ENCODE data around the gene MPIG6B. TPM values are rescaled to one million over a fixed set of nuclear protein-coding genes. Genes with fewer than 3 reads are reported as not detected.

MPIG6B gene
- total RNA-seq, 1 experiment from 2014 or later = not detected

GRCh38 chr6:31775633-31776484, 52.7 kb downstream of the MPIG6B start:
- intact Hi-C loops (cut with micrococcal nuclease) = loop anchor here (1.0 to 10.0 kb wide), 2 partner anchors 87 to 231 kb away; partner anchors contain the start of genes ATP6V1G2, DDX39B and NFKBIL1
- no peaks in the 10 kb centered on the region for H3K9me3 Mint-ChIP-seq (ENCODE audit: unreplicated experiment)
- TF ChIP-seq, protein P1, sequence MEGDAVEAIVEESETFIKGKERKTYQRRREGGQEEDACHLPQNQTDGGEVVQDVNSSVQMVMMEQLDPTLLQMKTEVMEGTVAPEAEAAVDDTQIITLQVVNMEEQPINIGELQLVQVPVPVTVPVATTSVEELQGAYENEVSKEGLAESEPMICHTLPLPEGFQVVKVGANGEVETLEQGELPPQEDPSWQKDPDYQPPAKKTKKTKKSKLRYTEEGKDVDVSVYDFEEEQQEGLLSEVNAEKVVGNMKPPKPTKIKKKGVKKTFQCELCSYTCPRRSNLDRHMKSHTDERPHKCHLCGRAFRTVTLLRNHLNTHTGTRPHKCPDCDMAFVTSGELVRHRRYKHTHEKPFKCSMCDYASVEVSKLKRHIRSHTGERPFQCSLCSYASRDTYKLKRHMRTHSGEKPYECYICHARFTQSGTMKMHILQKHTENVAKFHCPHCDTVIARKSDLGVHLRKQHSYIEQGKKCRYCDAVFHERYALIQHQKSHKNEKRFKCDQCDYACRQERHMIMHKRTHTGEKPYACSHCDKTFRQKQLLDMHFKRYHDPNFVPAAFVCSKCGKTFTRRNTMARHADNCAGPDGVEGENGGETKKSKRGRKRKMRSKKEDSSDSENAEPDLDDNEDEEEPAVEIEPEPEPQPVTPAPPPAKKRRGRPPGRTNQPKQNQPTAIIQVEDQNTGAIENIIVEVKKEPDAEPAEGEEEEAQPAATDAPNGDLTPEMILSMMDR (IDR thresholded peaks at IDR 0.05; ENCODE audit: unreplicated experiment) = no peak
- CTCF ChIA-PET = interaction anchor here (0.6 to 1.3 kb wide), 6 partner anchors 10 to 57 kb away, joined by 3 to 4 read pairs (median 3); partner anchors contain the start of gene VARS1
- peak overlapping the region; percentile 73 for H3K27ac Mint-ChIP-seq (ENCODE audit: low read depth, unreplicated experiment)
- no peaks in the 10 kb centered on the region for H3K27me3 Mint-ChIP-seq (ENCODE audit: insufficient read depth, unreplicated experiment)
- H3K36me3 Mint-ChIP-seq (ENCODE audit: insufficient read depth, unreplicated experiment) = peaks cover 20% of the 10 kb centered on the region
- H3K4me1 Mint-ChIP-seq (ENCODE audit: insufficient read depth, unreplicated experiment) = peaks cover 26% of the 10 kb centered on the region
- BruUV-seq (replicated peaks) = no TSS peak
- DNase-seq (ENCODE audit: unreplicated experiment) = no peak
- peak overlapping the region; percentile 30 for H3K4me3 Mint-ChIP-seq (ENCODE audit: unreplicated experiment)
- POLR2A ChIA-PET = interaction anchor here (0.6 to 2.0 kb wide), 18 partner anchors 12 to 99 kb away, joined by 3 to 17 read pairs (median 4); partner anchors contain the start of genes CLIC1, HSPA1A, HSPA1B and HSPA1L

Small RNA genes lying within 50 kb of the gene (microRNA-seq; reads per million reads assigned to microRNA genes)
- not detected for gene MIR4646

Other genes with a start within 250 kb of the MPIG6B start
- gene MICB, start 225.2 kb upstream of the MPIG6B start, total RNA-seq (2022) = 4.3 and 7.6 TPM in 2 replicates
- gene MCCD1, start 194.4 kb upstream of the MPIG6B start, total RNA-seq (2022) = not detected in 2 replicates
- gene DDX39B, start 181.4 kb upstream of the MPIG6B start, total RNA-seq (2022) = 551 and 565 TPM in 2 replicates
- gene ATP6V1G2, start 176.8 kb upstream of the MPIG6B start, total RNA-seq (2022) = 1.2 and 2.4 TPM in 2 replicates
- 25.2 and 30.3 TPM in 2 replicates for gene NFKBIL1, start 175.8 kb upstream of the MPIG6B start, total RNA-seq (2022)
- gene LTA, start 151.1 kb upstream of the MPIG6B start, total RNA-seq (2022) = not detected in 2 replicates
- gene TNF, start 147.8 kb upstream of the MPIG6B start, total RNA-seq (2022) = not detected in 2 replicates
- gene LTB, start 140.9 kb upstream of the MPIG6B start, total RNA-seq (2022) = 0.37 TPM in 1 of 2 replicates, not detected in the other
- gene LST1, start 137.1 kb upstream of the MPIG6B start, total RNA-seq (2022) = not detected in 2 replicates
- not detected in 2 replicates for gene NCR3, start 130.4 kb upstream of the MPIG6B start, total RNA-seq (2022)
- gene AIF1, start 108.1 kb upstream of the MPIG6B start, total RNA-seq (2022) = not detected in 2 replicates
- gene PRRC2A, start 102.7 kb upstream of the MPIG6B start, total RNA-seq (2022) = 247 and 266 TPM in 2 replicates
- 290 and 291 TPM in 2 replicates for gene BAG6, start 70.7 kb upstream of the MPIG6B start, total RNA-seq (2022)
- 5.0 and 5.2 TPM in 2 replicates for gene APOM, start 67.5 kb upstream of the MPIG6B start, total RNA-seq (2022)
- 15.5 and 16.6 TPM in 2 replicates for gene C6orf47, start 62.6 kb upstream of the MPIG6B start, total RNA-seq (2022)
- gene GPANK1, start 58.4 kb upstream of the MPIG6B start, total RNA-seq (2022) = 13.0 and 13.6 TPM in 2 replicates
- 197 and 209 TPM in 2 replicates for gene CSNK2B, start 57.3 kb upstream of the MPIG6B start, total RNA-seq (2022)
- gene LY6G5B, start 53.4 kb upstream of the MPIG6B start, total RNA-seq (2022) = 14.4 and 16.0 TPM in 2 replicates
- gene LY6G5C, start 42.3 kb upstream of the MPIG6B start, total RNA-seq (2022) = 0.64 and 1.4 TPM in 2 replicates
- gene ABHD16A, start 20.0 kb upstream of the MPIG6B start, total RNA-seq (2022) = 32.1 and 42.7 TPM in 2 replicates
- not detected in 2 replicates for gene LY6G6F, start 16.5 kb upstream of the MPIG6B start, total RNA-seq (2022)
- gene LY6G6D, start 8.0 kb upstream of the MPIG6B start, total RNA-seq (2022) = not detected in 2 replicates
- 0.32 TPM in 1 of 2 replicates, not detected in the other for gene LY6G6C, start 1.6 kb upstream of the MPIG6B start, total RNA-seq (2022)
- 8.5 and 13.5 TPM in 2 replicates for gene DDAH2, start 5.9 kb downstream of the MPIG6B start, total RNA-seq (2022)
- gene CLIC1, start 13.2 kb downstream of the MPIG6B start, total RNA-seq (2022) = 511 and 632 TPM in 2 replicates
- gene MSH5, start 16.6 kb downstream of the MPIG6B start, total RNA-seq (2022) = 36.6 and 43.1 TPM in 2 replicates
- gene SAPCD1, start 39.3 kb downstream of the MPIG6B start, total RNA-seq (2022) = 4.3 and 5.1 TPM in 2 replicates
- gene VWA7, start 54.0 kb downstream of the MPIG6B start, total RNA-seq (2022) = 2.0 and 3.1 TPM in 2 replicates
- gene VARS1, start 72.4 kb downstream of the MPIG6B start, total RNA-seq (2022) = 133 and 200 TPM in 2 replicates
- 36.9 and 47.4 TPM in 2 replicates for gene LSM2, start 83.6 kb downstream of the MPIG6B start, total RNA-seq (2022)
- 0.35 and 0.79 TPM in 2 replicates for gene HSPA1L, start 91.9 kb downstream of the MPIG6B start, total RNA-seq (2022)
- gene HSPA1A, start 92.2 kb downstream of the MPIG6B start, total RNA-seq (2022) = 20.3 and 34.0 TPM in 2 replicates
- gene HSPA1B, start 104.4 kb downstream of the MPIG6B start, total RNA-seq (2022) = 29.8 and 51.6 TPM in 2 replicates
- gene NEU1, start 139.4 kb downstream of the MPIG6B start, total RNA-seq (2022) = 19.7 and 43.8 TPM in 2 replicates
- not detected in 2 replicates for gene SLC44A4, start 155.6 kb downstream of the MPIG6B start, total RNA-seq (2022)
- gene EHMT2, start 174.3 kb downstream of the MPIG6B start, total RNA-seq (2022) = 20.2 and 21.8 TPM in 2 replicates
- 3.6 and 4.0 TPM in 2 replicates for gene ZBTB12, start 178.7 kb downstream of the MPIG6B start, total RNA-seq (2022)
- not detected in 2 replicates for gene C2, start 204.3 kb downstream of the MPIG6B start, total RNA-seq (2022)
- gene CFB, start 222.7 kb downstream of the MPIG6B start, total RNA-seq (2022) = 24.5 and 24.6 TPM in 2 replicates
- 90.7 and 113 TPM in 2 replicates for gene NELFE, start 235.6 kb downstream of the MPIG6B start, total RNA-seq (2022)
- gene SKIC2, start 235.8 kb downstream of the MPIG6B start, total RNA-seq (2022) = 53.1 and 66.2 TPM in 2 replicates
- 39.1 and 41.4 TPM in 2 replicates for gene DXO, start 248.8 kb downstream of the MPIG6B start, total RNA-seq (2022)